ENCODE data around the gene CCDC121. TPM values are rescaled to one million over a fixed set of nuclear protein-coding genes. Genes with fewer than 3 reads are reported as not detected.

CCDC121 gene, protein sequence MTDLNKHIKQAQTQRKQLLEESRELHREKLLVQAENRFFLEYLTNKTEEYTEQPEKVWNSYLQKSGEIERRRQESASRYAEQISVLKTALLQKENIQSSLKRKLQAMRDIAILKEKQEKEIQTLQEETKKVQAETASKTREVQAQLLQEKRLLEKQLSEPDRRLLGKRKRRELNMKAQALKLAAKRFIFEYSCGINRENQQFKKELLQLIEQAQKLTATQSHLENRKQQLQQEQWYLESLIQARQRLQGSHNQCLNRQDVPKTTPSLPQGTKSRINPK
- 1 to 10 TPM; 2.1 to 7.8 (median 4.0) TPM for total RNA-seq
- polyA plus RNA-seq = 1 to 10 TPM; 1.5 to 3.5 (median 1.7) TPM
- long read RNA-seq, donor 1, partial matches to known transcripts = 0 of 6 reads
- long read RNA-seq, donor 1, other reads (novel, unspliced or antisense) = 0 of 6 reads
- long read RNA-seq, donor 2, partial matches to known transcripts = 0 of 2 reads
- long read RNA-seq, donor 2, other reads (novel, unspliced or antisense) = 0 of 2 reads

DNA sequence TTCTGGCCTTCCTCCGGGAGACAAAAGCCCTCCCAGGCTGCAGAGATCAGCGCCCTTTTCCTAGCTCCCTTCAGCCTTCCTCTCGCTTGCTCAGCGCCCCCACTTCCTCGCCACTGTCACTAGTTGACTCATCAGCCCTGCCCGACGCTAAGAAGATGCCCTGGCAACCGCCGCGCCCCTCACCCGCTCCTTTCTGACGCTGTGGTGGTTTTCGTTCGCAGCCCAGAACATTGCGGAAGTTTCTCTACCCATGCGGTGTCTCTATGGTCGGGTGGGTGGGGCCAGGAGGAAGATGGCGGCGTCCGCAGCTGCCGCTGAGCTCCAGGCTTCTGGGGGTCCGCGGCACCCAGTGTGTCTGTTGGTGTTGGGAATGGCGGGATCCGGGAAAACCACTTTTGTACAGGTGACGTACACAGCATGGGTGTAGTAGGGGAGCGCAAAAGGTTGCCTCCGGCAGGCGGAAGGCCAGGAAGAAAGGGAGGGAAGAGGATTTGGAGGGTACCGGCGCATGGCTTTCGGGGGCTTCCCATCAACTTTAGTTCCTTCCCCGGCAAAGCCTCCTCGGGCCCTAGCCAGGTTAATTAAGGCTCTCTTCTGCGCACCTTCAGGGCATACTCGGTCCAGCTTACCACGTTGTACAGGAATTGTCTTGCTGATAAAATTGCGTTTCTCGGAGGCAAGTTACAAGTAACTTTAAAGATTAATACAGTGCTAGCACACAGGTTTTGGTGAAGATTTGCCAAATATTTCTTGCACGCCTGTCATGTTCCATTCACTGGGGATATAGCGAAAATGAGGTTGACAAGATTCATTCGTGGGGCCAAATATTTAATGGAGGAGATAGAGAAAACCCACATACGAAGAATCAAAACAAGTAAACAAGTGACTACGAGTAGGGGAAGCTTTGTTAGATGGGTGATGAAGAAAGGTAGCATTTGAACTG, at the start of gene CCDC121, which contains the start of gene GPN1:
Gene CCDC121, minus strand, starts transcription at position 246 of the 943 bp plus-strand sequence. CDS start 1,213 bp downstream, outside the sequence.
Gene GPN1, plus strand, starts transcription at position 284 of the 943 bp plus-strand sequence. Its CDS starts 9 bp downstream, at position 293.
- WGBS, 5 donors = 1% methylated on average over 40 to 44 of the region's 44 CpGs
- TF ChIP-seq, protein P1, sequence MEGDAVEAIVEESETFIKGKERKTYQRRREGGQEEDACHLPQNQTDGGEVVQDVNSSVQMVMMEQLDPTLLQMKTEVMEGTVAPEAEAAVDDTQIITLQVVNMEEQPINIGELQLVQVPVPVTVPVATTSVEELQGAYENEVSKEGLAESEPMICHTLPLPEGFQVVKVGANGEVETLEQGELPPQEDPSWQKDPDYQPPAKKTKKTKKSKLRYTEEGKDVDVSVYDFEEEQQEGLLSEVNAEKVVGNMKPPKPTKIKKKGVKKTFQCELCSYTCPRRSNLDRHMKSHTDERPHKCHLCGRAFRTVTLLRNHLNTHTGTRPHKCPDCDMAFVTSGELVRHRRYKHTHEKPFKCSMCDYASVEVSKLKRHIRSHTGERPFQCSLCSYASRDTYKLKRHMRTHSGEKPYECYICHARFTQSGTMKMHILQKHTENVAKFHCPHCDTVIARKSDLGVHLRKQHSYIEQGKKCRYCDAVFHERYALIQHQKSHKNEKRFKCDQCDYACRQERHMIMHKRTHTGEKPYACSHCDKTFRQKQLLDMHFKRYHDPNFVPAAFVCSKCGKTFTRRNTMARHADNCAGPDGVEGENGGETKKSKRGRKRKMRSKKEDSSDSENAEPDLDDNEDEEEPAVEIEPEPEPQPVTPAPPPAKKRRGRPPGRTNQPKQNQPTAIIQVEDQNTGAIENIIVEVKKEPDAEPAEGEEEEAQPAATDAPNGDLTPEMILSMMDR (IDR thresholded peaks at IDR 0.05 in 8 of 11, conservative IDR thresholded peaks at IDR 0.05 in 3 of 11) = peak in 1 of 11 experiments; percentile 12
- TF ChIP-seq POLR2A (IDR thresholded peaks at IDR 0.05) = peak in 1 of 3 donors; percentile 27
- peak; percentile 83 to 86 (median 85) for TF ChIP-seq POLR2AphosphoS5 (IDR thresholded peaks at IDR 0.05)
- Histone ChIP-seq H3K4me1 (peaks cover 13 to 58% (median 36%) of the 10 kb centered on the region in 6 donors), H3K36me3 (peaks cover 0 to 50% (median 38%) of the 10 kb centered on the region in 6 donors), H3K27me3 (replicated peaks in 1 of 7) (no peaks in the 10 kb centered on the region), H3K9me3 (no peaks in the 10 kb centered on the region), H3K4me3 (peak within 1 kb of the TSS; percentile 73 to 91 (median 81)), H3K27ac (peak within 1 kb of the TSS; percentile 44 to 88 (median 74))
- intact Hi-C loops (cut with DNase I; ENCODE audit: low total_unique reads) = no loop called here
- peak; percentile 97 for DNase-seq

DNA sequence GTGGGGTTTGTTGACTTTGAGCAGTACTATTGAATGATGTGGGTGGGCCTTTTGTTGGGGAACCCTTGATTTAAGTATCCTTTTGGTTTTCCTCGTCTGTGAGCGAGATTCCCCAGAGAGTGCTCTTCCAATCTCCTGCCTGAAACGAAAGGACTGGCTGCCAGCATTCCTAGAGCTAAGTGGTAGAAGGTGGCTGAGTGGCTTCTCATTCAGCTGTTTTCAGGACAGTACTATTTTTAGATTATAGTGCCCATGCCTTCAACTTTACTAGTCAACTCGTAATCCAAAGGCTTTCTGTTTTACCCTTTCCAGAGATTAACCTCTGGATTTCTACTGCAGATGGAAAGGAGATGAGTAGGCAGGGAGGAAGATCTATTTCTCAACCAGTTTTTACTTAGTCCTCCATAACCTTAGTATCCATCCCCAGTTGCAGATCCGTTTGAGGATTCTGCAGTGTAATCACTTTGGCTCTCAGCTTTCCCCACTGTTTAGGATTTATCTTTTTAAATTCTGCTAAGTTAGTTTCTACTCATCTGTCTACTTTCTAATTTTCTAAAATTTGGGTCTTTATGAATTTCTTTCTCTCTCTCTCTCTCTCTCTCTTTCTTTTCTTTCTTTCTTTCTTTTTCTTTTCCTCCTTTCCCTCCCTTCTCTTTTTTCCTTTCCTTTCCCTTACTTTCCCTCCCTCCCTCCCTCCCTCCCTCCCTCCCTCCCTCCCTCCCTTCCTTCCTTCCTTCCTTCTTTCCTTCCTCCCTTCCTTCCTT, 44.1 kb upstream of the CCDC121 start:
- Histone ChIP-seq H3K27me3 (replicated peaks in 1 of 7) (no peaks in the 10 kb centered on the region), H3K4me1 (peaks cover 0 to 15% (median under 1%) of the 10 kb centered on the region in 6 donors), H3K9me3 (no peaks in the 10 kb centered on the region), H3K36me3 (peaks cover 0 to 100% (median 78%) of the 10 kb centered on the region in 6 donors), H3K27ac (no peak overlapping the region), H3K4me3 (no peak overlapping the region)
- TF ChIP-seq, protein P1 (IDR thresholded peaks at IDR 0.05 in 8 of 11, conservative IDR thresholded peaks at IDR 0.05 in 3 of 11) = no peak
- no peak for TF ChIP-seq POLR2AphosphoS5 (IDR thresholded peaks at IDR 0.05)
- TF ChIP-seq POLR2A (IDR thresholded peaks at IDR 0.05) = no peak
- intact Hi-C loops (cut with DNase I; ENCODE audit: low total_unique reads) = no loop called here
- WGBS, 5 donors = 87 to 93% (median 89%) methylated on average over 5 of the region's 5 CpGs
- no peak for DNase-seq

DNA sequence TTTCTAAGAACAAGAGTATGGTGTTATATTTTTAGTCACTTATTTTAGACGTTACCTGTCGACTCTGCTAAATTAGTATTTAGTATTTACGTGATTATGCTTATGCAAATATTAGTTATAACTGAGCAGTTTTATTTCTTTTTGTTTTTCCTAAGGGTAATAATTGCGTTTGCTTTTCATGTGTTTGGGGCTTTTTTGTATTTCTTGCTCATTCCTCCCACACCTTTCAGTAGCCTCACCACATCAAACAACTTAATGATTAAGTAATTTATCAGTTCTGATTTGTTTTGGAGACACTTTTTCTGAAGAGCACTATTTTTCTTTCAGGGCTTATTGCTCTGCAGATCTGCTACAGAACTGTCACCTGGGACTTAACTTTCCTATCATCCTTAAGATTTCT, 42.4 kb upstream of the CCDC121 start:
- H3K4me3 ChIP-seq = no peak overlapping the region
- WGBS, 5 donors = 83 to 92% (median 89%) methylated on average over 4 of the region's 4 CpGs
- H3K9me3 ChIP-seq = no peaks in the 10 kb centered on the region
- no peak for TF ChIP-seq POLR2AphosphoS5 (IDR thresholded peaks at IDR 0.05)
- TF ChIP-seq, protein P1 (IDR thresholded peaks at IDR 0.05 in 8 of 11, conservative IDR thresholded peaks at IDR 0.05 in 3 of 11) = no peak
- no peaks in the 10 kb centered on the region for H3K27me3 ChIP-seq (replicated peaks in 1 of 7)
- DNase-seq = no peak
- peaks cover 0 to 32% (median 10%) of the 10 kb centered on the region in 6 donors for H3K4me1 ChIP-seq
- intact Hi-C loops (cut with DNase I; ENCODE audit: low total_unique reads) = no loop called here
- peaks cover 0 to 100% (median 78%) of the 10 kb centered on the region in 6 donors for H3K36me3 ChIP-seq
- no peak overlapping the region for H3K27ac ChIP-seq

Measured in spleen (tissue), 13 donors.